Measurements from ENCODE around the gene NPHP4.

GRCh38 chr1:5949085-5949760 lies 43.0 kb downstream of the NPHP4 start:
- TF ChIP-seq EZH2 (IDR thresholded peaks at IDR 0.05; ENCODE audit: borderline replicate concordance, low read length) = no peak
- peak; percentile 24; the same call in 1 of the 2 replicates for TF ChIP-seq CTCF (IDR thresholded peaks at IDR 0.05; ENCODE audit: low read length)

Data from OCI-LY1 (cell line).